ENCODE data around the gene CDH13. TPM values are rescaled to one million over a fixed set of nuclear protein-coding genes. Genes with fewer than 3 reads are reported as not detected.

Gene CDH13
- total and polyA plus RNA-seq, 2 donors (not counting 1 experiment from before 2014, with no cell fraction given), result 27.6 to 96.7 TPM

GRCh38 chr16:83581994-83582747, 955.4 kb downstream of the CDH13 start:
- Histone ChIP-seq H3K4me1 (ENCODE audit: control insufficient read depth, extremely low read depth, insufficient read depth, low read length) (no peaks in the 10 kb centered on the region), H2AFZ (ENCODE audit: low read length) (no peak overlapping the region), H3K27me3 (ENCODE audit: control insufficient read depth, insufficient read depth, low read length) (no peaks in the 10 kb centered on the region), H3K79me2 (ENCODE audit: control insufficient read depth, insufficient read depth, low read length) (no peaks in the 10 kb centered on the region), H3K4me2 (ENCODE audit: extremely low read depth, insufficient read depth, low read length) (no peak overlapping the region), H3K36me3 (ENCODE audit: control insufficient read depth, insufficient read depth, low read length) (no peaks in the 10 kb centered on the region), H3K27ac (ENCODE audit: insufficient read depth, low read length) (no peak overlapping the region), H3K9me3 (ENCODE audit: control insufficient read depth, insufficient read depth, low read depth, low read length) (no peaks in the 10 kb centered on the region), H3K4me3 (replicated peaks in 1 of 4; ENCODE audit: control extremely low read depth in 1 of 4, insufficient read depth in 1 of 4, low read depth in 3 of 4, low read length in 4 of 4) (no peak overlapping the region), H4K20me1 (ENCODE audit: control insufficient read depth, extremely low read depth, insufficient read depth, low read length) (no peaks in the 10 kb centered on the region), H3K9ac (ENCODE audit: insufficient read depth, low read length) (no peak overlapping the region)
- TF ChIP-seq EZH2 (IDR thresholded peaks at IDR 0.05; ENCODE audit: low read length, missing control alignments), result no peak
- no peak for TF ChIP-seq CTCF (conservative IDR thresholded peaks at IDR 0.05 in 1 of 2, IDR thresholded peaks at IDR 0.05 in 1 of 2; ENCODE audit: low read depth in 1 of 2, low read length in 2 of 2)
- no peak for DNase-seq (ENCODE audit: low read depth in 2 of 2)

- Histone ChIP-seq H3K4me3 (replicated peaks in 1 of 4; ENCODE audit: control extremely low read depth in 1 of 4, insufficient read depth in 1 of 4, low read depth in 3 of 4, low read length in 4 of 4) (no peak overlapping the region), H3K27me3 (ENCODE audit: control insufficient read depth, insufficient read depth, low read length) (no peaks in the 10 kb centered on the region), H3K9ac (ENCODE audit: insufficient read depth, low read length) (no peak overlapping the region), H3K4me1 (ENCODE audit: control insufficient read depth, extremely low read depth, insufficient read depth, low read length) (no peaks in the 10 kb centered on the region), H3K27ac (ENCODE audit: insufficient read depth, low read length) (no peak overlapping the region), H2AFZ (ENCODE audit: low read length) (no peak overlapping the region), H4K20me1 (ENCODE audit: control insufficient read depth, extremely low read depth, insufficient read depth, low read length) (no peaks in the 10 kb centered on the region), H3K79me2 (ENCODE audit: control insufficient read depth, insufficient read depth, low read length) (no peaks in the 10 kb centered on the region), H3K36me3 (ENCODE audit: control insufficient read depth, insufficient read depth, low read length) (no peaks in the 10 kb centered on the region), H3K9me3 (ENCODE audit: control insufficient read depth, insufficient read depth, low read depth, low read length) (no peaks in the 10 kb centered on the region), H3K4me2 (ENCODE audit: extremely low read depth, insufficient read depth, low read length) (no peak overlapping the region)
- DNase-seq (ENCODE audit: low read depth in 2 of 2), result no peak
- TF ChIP-seq EZH2 (IDR thresholded peaks at IDR 0.05; ENCODE audit: low read length, missing control alignments), result no peak
- no peak for TF ChIP-seq CTCF (conservative IDR thresholded peaks at IDR 0.05 in 1 of 2, IDR thresholded peaks at IDR 0.05 in 1 of 2; ENCODE audit: low read depth in 1 of 2, low read length in 2 of 2)
Measured at GRCh38 chr16:83586036-83586435, 959.3 kb downstream of the CDH13 start.

- no peak overlapping the region for H3K4me2 ChIP-seq (ENCODE audit: extremely low read depth, insufficient read depth, low read length)
- H4K20me1 ChIP-seq (ENCODE audit: control insufficient read depth, extremely low read depth, insufficient read depth, low read length), result no peaks in the 10 kb centered on the region
- TF ChIP-seq CTCF (conservative IDR thresholded peaks at IDR 0.05 in 1 of 2, IDR thresholded peaks at IDR 0.05 in 1 of 2; ENCODE audit: low read depth in 1 of 2, low read length in 2 of 2) (no peak), EZH2 (IDR thresholded peaks at IDR 0.05; ENCODE audit: low read length, missing control alignments) (no peak)
- no peaks in the 10 kb centered on the region for H3K27me3 ChIP-seq (ENCODE audit: control insufficient read depth, insufficient read depth, low read length)
- H3K4me3 ChIP-seq (replicated peaks in 1 of 4; ENCODE audit: control extremely low read depth in 1 of 4, insufficient read depth in 1 of 4, low read depth in 3 of 4, low read length in 4 of 4), result no peak overlapping the region
- no peak overlapping the region for H2AFZ ChIP-seq (ENCODE audit: low read length)
- H3K36me3 ChIP-seq (ENCODE audit: control insufficient read depth, insufficient read depth, low read length), result no peaks in the 10 kb centered on the region
- H3K27ac ChIP-seq (ENCODE audit: insufficient read depth, low read length), result no peak overlapping the region
- no peak overlapping the region for H3K9ac ChIP-seq (ENCODE audit: insufficient read depth, low read length)
- no peaks in the 10 kb centered on the region for H3K9me3 ChIP-seq (ENCODE audit: control insufficient read depth, insufficient read depth, low read depth, low read length)
- no peaks in the 10 kb centered on the region for H3K79me2 ChIP-seq (ENCODE audit: control insufficient read depth, insufficient read depth, low read length)
- H3K4me1 ChIP-seq (ENCODE audit: control insufficient read depth, extremely low read depth, insufficient read depth, low read length), result no peaks in the 10 kb centered on the region
- peak in 1 of 2 donors; percentile 2 for DNase-seq (ENCODE audit: low read depth in 2 of 2)
Measured at GRCh38 chr16:83586461-83587200, 959.9 kb downstream of the CDH13 start.

All from fibroblast of lung (primary cell).